Measurements from ENCODE around the gene DOLK.

DOLK gene

DNA sequence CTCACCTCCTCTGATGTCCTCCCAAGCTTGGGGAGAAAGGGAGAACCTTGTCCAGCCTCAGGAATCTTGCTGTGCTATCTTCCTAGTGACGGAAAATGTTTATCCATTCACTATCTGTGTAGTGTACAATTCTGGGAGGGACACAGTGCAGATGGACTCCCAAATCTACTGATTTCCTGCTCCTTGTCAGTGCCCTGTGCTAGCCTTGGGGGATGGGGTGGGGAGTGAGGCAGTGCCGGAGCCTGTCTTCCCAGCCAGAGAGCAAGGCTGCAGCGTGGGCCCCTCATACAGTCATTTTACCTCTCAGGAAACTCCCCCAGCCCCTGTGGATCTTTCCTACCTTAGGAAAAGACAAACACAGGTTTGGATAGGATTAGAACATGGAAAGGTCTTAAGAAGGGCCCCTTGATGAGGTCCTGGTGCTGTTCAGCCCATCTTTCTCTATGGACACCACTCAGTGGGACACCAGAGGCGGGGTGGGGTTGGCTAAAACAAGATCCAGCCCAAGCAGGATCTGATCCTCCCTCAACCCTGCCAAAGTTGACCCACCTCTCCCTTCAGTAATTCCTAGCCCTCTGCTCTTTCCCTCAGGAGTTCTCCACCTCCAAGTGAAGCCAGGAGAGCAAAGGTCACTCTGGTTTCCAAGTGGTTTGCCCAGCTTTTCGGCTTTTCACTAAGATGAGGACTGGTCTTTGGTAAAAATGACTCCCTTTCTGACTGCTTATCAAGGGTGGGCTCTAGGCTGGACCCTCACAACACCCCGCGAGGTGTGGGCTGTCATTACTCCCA, 3.4 kb downstream of the DOLK start:
- Mint-ChIP-seq H3K4me1 (ENCODE audit: low read depth) (peaks cover 28% of the 10 kb centered on the region), H3K9me3 (no peaks in the 10 kb centered on the region), H3K36me3 (ENCODE audit: low read depth) (peaks cover 11% of the 10 kb centered on the region), H3K27me3 (no peaks in the 10 kb centered on the region), H3K27ac (no peak overlapping the region), H3K4me3 (no peak overlapping the region)

DNA sequence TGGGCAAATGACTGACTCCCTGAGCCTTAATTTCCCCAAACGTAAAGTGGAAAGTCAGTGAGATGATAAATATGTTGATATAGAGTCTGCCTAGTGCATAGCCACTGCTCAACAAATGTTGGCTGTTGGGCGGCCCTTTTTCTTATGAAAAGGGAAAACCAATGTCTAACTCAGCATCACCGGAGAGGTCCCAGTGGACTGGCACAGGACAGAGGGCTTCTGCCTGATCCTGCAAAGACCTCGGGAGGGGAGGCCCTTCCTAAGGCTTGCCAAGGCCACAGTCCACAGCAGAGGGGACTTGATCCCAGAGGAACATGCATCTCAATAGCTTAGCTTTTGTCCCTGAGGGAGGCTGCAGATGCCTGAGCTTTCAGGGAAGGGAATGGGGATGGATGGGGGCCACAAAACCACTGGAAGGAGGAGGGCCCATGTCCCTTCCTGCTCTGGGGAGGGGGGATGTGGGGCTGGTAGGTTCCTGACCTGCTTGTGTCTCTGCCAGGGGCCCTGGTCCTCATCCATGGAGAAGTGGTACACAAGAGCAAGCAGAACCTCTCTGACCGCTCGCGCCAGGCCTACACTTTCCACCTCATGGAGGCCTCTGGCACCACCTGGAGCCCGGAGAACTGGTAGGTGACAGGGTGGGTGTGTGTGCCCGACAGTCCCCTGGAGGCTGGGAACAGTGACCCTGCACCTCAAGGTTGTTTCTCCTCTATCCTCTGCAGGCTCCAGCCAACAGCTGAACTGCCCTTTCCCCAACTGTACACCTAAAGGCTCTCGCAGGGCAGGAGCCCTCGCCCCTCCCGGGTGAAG, 6.3 kb downstream of the DOLK start:
- H3K36me3 Mint-ChIP-seq (ENCODE audit: low read depth) = peaks cover 6% of the 10 kb centered on the region
- no peak overlapping the region for H3K27ac Mint-ChIP-seq
- H3K9me3 Mint-ChIP-seq = no peaks in the 10 kb centered on the region
- H3K27me3 Mint-ChIP-seq = no peaks in the 10 kb centered on the region
- H3K4me1 Mint-ChIP-seq (ENCODE audit: low read depth) = peaks cover 7% of the 10 kb centered on the region
- H3K4me3 Mint-ChIP-seq = no peak overlapping the region

DNA sequence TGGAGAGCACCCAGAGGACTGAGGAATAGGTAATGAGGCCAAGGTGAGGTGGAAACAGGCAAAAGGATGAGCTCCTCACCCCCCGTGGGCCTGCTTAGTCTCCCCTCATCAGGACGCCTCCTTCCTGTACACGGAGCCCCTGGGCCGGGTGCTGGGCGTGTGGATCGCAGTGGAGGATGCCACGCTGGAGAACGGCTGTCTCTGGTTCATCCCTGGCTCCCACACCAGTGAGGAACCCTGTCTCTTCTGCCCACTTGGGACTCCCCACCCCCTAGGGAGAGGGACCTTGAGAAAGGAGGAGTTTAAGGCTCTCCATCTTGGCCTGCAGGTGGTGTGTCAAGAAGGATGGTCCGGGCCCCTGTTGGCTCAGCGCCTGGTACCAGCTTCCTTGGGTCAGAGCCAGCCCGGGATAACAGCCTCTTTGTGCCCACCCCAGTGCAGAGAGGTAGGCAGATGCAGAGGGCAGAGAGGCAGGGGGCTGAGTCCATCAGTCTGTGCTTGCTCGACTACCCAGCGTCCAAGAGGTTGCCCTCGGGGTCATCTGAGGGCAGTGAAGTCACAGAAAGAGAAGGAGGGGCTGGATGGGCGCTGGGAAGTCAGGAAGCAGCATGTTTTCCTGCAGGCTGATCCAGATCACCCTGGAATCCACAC, 7.0 kb downstream of the DOLK start:
- Mint-ChIP-seq H3K36me3 (ENCODE audit: low read depth) (no peaks in the 10 kb centered on the region), H3K27ac (no peak overlapping the region), H3K4me1 (ENCODE audit: low read depth) (no peaks in the 10 kb centered on the region)

DNA sequence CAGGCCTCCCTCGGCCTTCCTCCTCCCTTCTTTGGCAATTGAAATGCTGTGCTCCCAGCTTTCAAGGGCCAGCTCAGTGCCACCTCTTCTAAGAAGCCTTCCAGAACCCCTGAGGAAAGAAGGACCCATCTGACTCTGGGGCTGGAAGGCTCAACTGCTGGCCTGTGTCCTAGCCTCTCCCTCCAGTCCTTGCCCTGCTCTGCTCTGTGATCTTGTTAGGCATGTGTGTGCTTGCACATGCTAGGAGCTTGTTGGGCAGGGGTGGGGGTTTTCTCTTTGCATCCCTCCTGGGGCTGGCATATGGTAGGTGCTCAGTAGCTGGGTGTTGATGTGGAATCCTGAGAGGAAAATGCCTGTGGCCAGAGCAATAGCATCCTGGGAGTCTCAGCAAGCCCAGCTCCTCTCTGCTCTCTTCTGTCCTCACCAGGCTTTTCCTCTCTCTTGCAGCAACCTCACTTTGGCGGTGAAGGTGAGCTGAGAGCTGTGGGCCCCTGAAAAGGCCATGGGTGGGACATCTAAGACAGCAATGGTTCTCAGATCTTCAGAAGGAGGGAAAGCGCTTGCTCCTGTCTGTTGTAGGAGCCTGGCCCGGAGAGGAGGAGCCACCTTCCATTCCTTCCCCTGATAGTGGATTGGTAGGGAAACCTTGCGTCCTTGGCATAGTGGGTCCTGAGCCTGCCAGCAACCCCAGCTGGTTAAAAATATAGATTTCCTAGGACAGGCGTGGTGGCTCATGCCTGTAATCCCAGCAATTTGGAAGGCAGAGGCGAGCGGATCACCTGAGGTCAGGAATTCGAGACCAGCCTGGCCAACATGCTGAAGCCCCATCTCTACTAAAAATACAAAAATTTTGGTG, 9.9 kb downstream of the DOLK start:
- Mint-ChIP-seq H3K36me3 (ENCODE audit: low read depth) (no peaks in the 10 kb centered on the region), H3K4me1 (ENCODE audit: low read depth) (no peaks in the 10 kb centered on the region), H3K9me3 (no peaks in the 10 kb centered on the region), H3K4me3 (no peak overlapping the region), H3K27me3 (no peaks in the 10 kb centered on the region), H3K27ac (no peak overlapping the region)

More for the DNA sequence above, 7.0 kb downstream of the DOLK start:
- H3K27me3 Mint-ChIP-seq = no peaks in the 10 kb centered on the region
- no peak overlapping the region for H3K4me3 Mint-ChIP-seq
- no peaks in the 10 kb centered on the region for H3K9me3 Mint-ChIP-seq

DNA sequence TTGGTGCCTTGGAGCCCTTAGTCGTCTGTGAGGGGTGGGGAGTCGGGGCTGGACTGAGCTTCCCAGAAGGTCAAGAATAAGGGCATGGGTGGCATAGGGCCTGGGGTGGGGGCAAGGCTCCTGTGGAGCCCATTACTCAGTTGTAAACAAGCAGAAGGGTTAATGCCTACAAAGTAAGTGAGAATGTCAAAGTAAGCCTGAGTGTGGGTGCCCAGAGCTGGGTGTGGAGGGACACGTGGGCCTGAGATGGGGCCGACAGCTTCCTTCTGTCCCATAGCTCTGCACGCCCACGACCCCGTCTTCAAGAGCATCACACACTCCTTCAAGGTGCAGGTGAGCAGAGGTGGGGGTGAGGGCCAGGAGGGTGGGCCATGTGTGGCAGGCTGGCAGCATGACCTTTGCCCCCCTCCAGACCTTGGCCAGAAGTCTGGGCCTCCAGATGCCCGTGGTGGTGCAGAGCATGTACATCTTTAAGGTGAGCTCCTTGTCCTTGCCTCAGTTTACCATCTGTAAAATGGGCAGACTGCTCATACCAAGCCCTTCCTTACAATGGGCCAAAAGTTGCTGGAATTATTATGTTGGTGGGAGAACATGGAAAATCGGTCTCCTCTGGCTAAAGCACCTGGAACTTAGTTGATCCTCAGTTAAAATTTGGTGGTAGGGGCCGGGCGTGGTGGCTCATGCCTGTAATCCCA, 11.1 kb downstream of the DOLK start:
- Mint-ChIP-seq H3K36me3 (ENCODE audit: low read depth) (no peaks in the 10 kb centered on the region), H3K9me3 (no peaks in the 10 kb centered on the region), H3K4me1 (ENCODE audit: low read depth) (no peaks in the 10 kb centered on the region), H3K27me3 (no peaks in the 10 kb centered on the region), H3K27ac (no peak overlapping the region), H3K4me3 (no peak overlapping the region)

DNA sequence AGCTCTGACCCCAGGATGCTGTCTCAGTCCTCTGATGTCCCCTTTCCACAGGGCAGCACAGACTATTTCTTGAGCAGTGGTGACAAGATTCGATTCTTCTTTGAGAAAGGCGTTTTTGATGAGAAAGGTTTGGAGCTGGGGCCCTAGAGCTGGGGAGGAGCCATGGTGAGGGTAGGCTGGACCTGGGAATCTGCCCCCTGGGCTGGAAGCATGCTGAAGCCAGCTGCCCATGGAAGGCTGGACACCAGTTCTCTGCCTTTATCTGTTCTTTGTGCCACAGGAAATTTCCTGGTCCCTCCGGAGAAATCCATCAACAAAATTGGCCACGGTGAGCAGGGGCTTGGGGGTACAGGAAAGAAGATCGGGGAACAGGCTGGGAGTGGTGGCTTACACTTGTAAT, 13.7 kb downstream of the DOLK start:
- Mint-ChIP-seq H3K27me3 (no peaks in the 10 kb centered on the region), H3K9me3 (no peaks in the 10 kb centered on the region), H3K27ac (no peak overlapping the region), H3K4me1 (ENCODE audit: low read depth) (no peaks in the 10 kb centered on the region), H3K4me3 (no peak overlapping the region), H3K36me3 (ENCODE audit: low read depth) (no peaks in the 10 kb centered on the region)

DNA sequence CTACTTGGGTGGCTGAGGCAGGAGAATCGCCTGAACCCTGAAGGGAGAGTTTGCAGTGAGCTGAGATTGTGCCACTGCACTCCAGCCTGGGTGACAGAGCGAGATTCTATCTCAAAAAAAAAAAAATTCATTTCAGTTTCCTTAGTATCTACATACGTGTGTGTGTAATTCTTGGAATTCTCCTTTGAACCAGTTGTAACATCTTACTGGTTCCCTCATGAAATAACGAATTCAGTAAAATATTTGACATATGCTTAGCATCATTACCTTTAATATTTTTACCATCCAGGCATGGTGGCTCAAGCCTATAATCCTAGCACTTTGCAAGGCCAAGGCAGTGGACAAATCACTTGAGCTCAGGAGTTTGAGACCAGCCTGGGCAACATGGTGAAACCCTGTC, 17.8 kb downstream of the DOLK start:
- no peaks in the 10 kb centered on the region for H3K9me3 Mint-ChIP-seq
- H3K4me1 Mint-ChIP-seq (ENCODE audit: low read depth) = no peaks in the 10 kb centered on the region
- no peak overlapping the region for H3K27ac Mint-ChIP-seq
- no peak overlapping the region for H3K4me3 Mint-ChIP-seq
- H3K36me3 Mint-ChIP-seq (ENCODE audit: low read depth) = no peaks in the 10 kb centered on the region
- no peaks in the 10 kb centered on the region for H3K27me3 Mint-ChIP-seq

DNA sequence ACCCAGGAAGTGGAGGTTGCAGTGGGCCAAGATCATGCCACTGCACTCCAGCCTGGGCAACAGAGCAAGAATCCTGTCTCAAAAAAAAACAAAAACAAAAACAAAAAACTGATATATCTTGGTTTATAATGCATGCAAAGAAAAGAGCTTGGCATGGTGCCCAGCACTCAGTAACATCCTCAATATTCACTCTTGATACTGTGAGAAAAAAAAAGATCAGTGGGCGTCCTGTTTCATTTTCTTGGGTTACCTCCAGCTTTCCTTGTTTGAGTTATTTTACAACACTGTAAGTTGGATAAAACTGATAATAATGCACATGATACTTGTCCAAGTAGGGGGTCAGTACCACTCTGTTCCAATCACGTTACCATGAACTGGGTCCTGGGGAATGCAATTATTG, 18.8 kb downstream of the DOLK start:
- Mint-ChIP-seq H3K4me3 (no peak overlapping the region), H3K9me3 (no peaks in the 10 kb centered on the region)

DNA sequence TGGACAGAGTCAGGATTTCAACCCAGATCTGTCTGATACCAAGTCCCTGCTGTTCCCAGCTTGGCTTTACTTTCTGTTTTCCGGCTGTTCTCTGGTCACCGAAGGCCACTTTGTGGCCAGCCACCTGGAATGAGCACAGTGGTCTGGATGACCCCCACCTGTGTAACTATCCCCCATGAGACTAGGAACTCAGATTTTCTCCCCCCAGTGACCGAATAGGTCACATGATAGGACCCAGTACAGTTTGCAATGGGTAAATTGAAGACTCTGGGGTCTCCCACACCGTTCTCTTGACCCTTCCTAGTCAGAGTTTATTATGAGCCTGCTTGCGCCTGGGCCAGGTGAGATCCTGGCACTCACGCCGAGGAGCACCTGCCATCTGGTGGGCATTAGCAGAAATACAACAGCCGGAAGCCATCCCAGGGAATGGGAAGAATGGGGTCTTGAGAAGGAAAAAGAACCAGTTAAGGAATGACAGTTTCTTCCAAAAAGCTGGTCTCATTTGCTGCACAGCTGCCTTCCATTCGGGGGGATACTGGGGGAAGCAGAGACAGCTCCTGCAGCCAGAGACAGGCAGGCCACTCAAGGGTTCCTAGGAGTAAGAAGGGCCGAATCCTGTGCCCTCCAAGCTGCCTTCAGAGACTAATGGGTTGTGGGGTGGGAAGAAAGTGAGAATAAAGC, 19.5 kb downstream of the DOLK start:
- H3K9me3 Mint-ChIP-seq = no peaks in the 10 kb centered on the region
- H3K4me1 Mint-ChIP-seq (ENCODE audit: low read depth) = no peaks in the 10 kb centered on the region
- no peaks in the 10 kb centered on the region for H3K27me3 Mint-ChIP-seq
- H3K27ac Mint-ChIP-seq = no peak overlapping the region
- H3K4me3 Mint-ChIP-seq = no peak overlapping the region
- no peaks in the 10 kb centered on the region for H3K36me3 Mint-ChIP-seq (ENCODE audit: low read depth)

More for the DNA sequence above, 18.8 kb downstream of the DOLK start:
- H3K27ac Mint-ChIP-seq = no peak overlapping the region
- H3K4me1 Mint-ChIP-seq (ENCODE audit: low read depth) = no peaks in the 10 kb centered on the region
- no peaks in the 10 kb centered on the region for H3K27me3 Mint-ChIP-seq
- H3K36me3 Mint-ChIP-seq (ENCODE audit: low read depth) = no peaks in the 10 kb centered on the region

DNA sequence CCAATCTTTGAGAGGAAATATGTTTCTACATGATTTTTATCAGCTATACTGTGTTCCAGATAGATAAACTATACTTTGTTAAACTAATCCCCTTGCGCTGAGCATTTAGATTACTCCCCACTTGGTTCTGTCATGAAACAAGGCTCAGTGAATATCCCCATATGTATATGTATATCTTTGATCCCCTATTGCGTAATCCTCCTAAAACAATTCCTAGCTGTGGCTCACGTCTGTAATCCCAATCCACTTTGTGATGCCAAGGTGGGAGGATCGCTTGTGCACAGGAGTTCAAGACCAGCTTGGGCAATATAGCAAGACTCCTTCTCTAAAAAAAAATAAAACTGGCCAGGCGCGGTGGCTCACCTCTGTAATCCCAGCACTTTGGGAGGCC, 23.9 kb downstream of the DOLK start:
- Mint-ChIP-seq H3K36me3 (ENCODE audit: low read depth) (peaks cover 4% of the 10 kb centered on the region), H3K4me1 (ENCODE audit: low read depth) (peaks cover 12% of the 10 kb centered on the region), H3K27ac (no peak overlapping the region), H3K27me3 (no peaks in the 10 kb centered on the region), H3K4me3 (no peak overlapping the region), H3K9me3 (no peaks in the 10 kb centered on the region)

DNA sequence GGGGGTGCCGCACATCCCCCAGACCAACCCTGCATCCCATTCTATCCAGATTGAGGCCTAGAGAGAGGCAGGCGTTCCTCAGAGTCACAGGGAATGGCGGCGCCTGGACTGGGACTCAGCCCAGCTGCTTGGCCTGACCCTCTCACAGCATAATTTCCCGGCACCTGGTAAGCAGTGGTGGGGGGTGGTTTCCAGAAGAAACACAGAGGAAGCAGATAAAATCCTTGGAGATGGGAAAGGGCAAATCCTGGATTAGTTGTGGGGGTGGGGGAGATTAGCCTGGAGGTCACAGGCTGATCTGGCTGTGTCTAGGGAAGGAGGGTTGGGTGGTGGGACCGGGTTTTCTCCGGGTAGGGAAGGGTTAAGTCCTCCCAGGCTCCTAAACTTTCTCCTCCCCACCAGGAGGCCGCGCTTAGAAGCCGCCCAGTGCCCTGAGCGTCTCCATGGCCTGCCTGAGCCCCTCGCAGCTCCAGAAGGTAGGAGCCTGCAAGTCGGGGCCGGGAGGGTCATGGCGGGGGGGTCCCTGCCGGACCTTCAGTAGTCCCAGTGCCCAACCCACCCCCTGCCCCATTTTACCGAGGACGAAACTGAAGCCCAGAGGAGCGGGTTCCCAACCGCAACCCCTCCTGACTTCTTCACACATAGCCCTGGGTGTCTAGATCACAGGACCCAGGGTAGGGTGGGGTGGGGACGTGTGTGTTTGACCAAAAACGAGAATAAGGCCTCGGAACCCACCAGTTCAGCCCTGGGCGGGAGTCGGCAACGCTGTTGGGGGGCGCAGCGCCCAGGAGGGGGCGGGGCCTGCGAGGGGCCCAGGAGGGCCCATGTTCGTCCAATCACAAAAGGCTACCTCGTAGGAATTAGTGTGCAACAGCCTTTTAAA, 25.3 kb downstream of the DOLK start:
- Mint-ChIP-seq H3K27ac (no peak overlapping the region), H3K4me1 (ENCODE audit: low read depth) (peaks cover 12% of the 10 kb centered on the region), H3K27me3 (no peaks in the 10 kb centered on the region), H3K9me3 (no peaks in the 10 kb centered on the region), H3K36me3 (ENCODE audit: low read depth) (peaks cover 14% of the 10 kb centered on the region), H3K4me3 (peak overlapping the region; percentile 32)

DNA sequence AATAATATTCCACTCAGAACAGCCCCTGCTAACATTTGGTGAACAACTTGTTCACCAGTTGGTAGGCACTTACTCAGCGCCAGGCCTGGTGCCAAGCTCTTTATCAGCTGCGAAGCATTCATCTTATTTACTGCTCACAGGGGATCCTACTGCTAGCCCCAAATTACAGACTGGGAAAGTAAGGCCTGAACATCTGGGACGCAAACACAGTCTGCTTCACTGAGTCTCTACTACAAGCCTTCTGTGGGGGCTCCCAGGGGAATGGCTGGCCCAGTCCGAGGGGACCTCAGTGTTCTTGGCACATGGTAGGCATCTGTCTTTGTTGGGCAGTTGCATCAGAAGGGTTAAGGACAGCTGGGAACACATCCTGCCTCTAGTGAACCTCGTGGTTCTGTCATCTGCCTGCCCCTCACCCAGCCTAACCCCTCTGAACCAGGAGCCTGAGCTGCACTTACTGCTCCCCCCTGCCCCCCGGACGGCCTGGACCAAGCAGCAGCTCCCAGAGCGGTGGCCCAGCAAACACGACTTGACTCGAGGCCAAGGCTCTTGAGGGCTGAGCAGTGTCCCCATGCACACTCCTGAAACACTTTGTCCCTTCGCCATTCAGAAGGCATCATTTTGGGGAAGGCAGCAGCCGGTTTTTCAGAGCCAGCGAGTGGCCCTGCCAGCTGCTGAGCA, 26.9 kb downstream of the DOLK start, which contains the start of gene PHYHD1:
Gene PHYHD1 (plus strand): TSS at position 602 of the 678 bp plus-strand sequence. CDS start 1,342 bp downstream, outside the sequence.
- Mint-ChIP-seq H3K27ac (no peak within 1 kb of the TSS), H3K4me3 (no peak within 1 kb of the TSS)

More for the DNA sequence above, 26.9 kb downstream of the DOLK start, which contains the start of gene PHYHD1:
- no peaks in the 10 kb centered on the region for H3K9me3 Mint-ChIP-seq
- peaks cover 12% of the 10 kb centered on the region for H3K4me1 Mint-ChIP-seq (ENCODE audit: low read depth)
- H3K27me3 Mint-ChIP-seq = no peaks in the 10 kb centered on the region
- peaks cover 24% of the 10 kb centered on the region for H3K36me3 Mint-ChIP-seq (ENCODE audit: low read depth)
